Stimulated activated CD8-positive, alpha-beta memory T cell treated with anti-CD3 and anti-CD28 coated beads, Interleukin-15, amount 100 ng/mL, for 24 hours (primary cell): Measurements from ENCODE around the gene SEM1.
"Not testable (repeated sequence)": the region's sequence is repeated elsewhere in the genome, so short reads cannot be mapped to it uniquely, and the experiment has no call there.

Source experiments
- DNase-seq: peaks from one replicate; pipeline ENCODE4 v3.0.0-alpha.2; 2020; ENCODE audit warnings: low read depth

SEM1 gene

DNA sequence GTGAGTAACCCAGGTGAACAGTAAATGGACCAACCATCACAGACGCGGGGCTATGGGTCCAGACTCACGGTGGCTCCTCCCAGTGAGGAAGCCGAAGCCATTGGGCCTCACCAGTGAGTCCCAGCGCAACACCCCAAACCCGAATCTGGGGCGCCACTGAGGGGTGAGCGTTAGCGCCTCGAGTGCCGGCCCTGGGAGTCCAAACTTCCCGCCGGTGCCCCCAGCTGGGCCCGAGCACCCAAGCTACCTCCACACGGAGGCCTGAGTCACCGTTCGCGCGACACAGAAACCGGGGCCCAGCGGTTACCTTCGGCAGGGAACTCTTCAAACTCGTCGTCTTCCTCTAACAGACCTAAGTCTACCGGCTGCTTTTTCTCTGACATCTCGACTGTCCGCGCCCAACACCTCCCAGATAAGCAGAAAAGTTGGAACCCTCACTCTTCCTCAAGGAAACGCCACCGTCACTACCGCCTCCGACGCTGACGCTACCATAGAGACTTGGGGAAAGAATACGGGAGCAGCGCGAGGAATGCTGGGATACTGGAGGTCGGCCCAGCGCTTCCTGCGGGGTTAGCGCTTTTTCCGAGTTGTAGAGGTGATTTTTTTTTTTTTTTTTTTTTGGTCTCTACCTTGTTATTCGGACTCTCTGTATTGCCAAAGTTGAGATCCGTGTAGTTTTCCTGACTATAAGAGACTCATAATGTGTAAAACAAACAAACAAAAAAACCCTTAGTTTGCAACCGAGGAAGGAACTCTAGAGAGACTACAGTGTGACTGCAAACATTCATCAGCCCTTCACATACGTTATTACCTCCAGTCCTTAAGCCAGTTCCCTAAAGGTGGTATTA is at the start of gene SEM1:
Gene SEM1, minus strand, starts transcription at position 466 of the 848 bp plus-strand sequence. Its CDS starts 83 bp downstream, at position 383.
- DNase-seq = peak; percentile 23

DNA sequence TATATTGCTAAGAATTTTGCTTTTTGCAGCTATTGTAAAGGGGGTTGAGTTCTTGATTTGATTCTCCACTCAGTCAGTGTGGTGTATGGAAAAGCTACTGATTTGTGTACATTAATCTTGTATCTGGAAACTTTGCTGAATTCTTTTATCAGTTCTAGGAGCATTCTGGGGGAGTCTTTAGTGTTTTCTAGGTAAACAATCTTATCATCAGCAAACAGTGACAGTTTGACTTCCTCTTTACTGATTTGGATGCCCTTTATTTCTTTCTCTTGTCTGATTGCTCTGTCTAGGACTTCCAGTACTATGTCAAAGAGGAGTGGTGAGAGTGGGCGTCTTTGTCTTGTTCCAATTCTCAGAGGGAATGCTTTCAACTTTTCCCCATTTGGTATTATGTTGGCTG is 48.2 kb upstream of the SEM1 start:
- not testable (repeated sequence) for DNase-seq

DNA sequence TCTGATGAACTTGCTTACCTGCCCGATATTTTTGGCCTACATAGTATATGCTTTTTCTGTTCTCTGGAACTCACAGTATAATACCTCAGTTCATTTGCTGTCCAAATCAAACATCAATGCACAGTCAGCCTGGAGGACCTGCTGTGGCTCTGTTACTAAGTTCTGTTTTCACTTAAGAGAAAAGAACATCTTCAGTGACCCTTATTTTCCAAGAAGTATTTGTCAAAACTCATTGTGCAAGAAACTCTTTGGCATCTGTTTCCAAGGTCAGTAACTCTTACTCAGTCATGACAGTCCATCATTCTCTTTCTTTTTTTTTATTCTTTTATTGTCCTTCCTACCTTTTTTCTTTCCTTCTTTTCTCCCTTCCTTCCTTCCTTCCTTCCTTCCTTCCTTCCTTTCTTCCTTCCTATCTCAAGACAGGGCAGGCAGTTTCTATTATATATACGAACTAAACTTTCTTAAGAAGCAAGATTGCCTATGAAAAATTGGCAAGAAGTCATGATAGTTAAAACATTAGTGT is 37.8 kb upstream of the SEM1 start:
- DNase-seq = no peak

DNA sequence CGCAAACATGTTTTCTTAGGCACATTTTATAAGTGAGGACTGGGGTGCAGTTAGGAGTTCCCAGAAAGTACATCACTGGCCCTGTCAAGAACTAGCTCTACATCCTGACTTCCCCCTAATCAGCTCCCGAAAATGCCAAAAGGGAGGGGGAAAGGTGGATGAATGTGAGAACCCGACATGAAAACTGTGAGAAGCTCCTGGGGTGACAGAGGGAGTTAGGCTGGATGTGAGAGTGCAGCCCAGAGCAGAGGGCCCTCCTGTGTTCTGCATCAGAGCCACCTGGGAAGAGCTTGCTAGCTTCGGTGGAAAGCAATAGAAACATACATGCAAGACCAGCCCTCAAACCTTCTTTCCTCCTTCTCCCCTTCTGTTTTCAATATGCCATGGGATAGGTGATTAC is 30.5 kb upstream of the SEM1 start:
- DNase-seq = no peak

DNA sequence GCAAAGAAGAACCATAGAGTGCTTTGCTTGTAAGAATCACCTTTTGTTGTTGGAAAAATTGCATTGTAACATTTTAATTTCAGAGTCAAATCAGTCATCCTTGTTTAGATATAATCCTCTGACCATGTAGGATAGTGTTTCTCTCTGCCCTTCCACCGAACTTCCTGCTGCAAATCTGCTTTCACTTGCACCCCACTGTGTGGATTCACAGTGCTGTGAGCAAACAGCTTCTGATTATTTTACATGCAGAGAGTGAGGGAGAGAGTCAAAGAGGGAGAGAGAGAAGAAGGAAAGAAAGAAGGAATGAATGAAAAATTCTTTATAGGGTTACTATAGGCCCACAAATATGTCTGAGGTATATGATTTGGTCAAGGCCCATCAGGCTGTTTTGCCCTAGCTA is 30.0 kb upstream of the SEM1 start:
- DNase-seq = no peak

DNA sequence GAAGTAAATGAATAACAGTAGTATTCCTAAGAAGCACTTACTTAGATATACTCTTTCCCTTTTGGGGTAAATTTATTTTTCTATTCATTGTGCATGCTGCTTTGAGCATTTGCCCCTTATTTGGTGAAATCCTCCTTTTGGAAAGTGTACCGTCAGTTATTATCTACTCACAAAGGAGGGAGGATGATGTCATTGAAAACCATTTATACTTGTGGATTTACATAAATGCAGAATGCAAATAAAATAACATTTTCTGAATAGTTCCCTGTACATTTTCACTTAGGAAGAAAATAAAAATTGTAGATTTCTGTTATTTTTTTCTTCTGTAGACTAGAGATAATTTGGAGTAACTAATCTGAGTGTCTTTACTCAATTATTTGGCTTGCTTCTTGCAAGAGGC is 29.5 kb upstream of the SEM1 start:
- no peak for DNase-seq

DNA sequence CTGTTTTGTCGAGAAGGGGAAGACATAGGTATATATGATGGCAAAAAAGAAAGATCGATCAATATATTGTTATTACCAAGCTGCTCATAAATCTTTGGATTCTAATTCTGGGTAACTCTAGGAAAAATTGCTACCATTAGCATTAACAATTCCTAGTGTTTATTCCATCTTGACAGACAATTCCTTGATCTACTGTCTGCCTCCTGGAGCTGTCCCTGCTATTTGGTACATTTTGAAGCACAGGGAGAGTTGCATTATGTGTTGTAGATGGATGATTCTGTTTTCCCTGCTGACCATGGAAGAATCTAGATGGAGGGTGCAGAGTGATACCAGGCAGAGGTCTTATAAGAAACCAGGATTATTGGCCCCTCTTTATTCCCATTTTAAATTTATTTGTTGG is 29.1 kb upstream of the SEM1 start:
- DNase-seq = no peak

DNA sequence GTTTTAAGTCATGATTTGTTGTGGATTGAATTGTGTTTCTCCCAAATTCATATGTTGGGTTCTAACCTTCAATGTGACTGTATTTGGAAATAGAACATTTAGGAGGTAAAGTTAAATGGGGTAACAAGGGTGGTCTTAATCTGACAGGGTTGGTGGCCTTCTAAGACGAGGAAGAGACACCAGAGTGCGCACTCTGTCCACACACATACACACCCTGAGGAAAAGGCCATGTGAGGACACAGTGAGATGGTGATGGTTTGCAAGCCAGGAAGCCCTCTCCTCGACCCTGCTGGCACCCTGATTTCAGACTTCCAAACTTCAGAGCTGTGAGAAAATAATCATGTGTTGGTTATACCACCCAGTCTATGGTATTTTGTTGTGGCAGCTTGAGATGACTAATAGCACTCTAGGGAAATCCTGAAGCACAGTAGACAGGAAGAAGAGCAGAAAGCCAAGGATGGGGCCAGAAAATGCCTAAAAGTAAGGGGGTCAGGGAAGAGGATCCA is 28.0 kb upstream of the SEM1 start:
- no peak for DNase-seq

DNA sequence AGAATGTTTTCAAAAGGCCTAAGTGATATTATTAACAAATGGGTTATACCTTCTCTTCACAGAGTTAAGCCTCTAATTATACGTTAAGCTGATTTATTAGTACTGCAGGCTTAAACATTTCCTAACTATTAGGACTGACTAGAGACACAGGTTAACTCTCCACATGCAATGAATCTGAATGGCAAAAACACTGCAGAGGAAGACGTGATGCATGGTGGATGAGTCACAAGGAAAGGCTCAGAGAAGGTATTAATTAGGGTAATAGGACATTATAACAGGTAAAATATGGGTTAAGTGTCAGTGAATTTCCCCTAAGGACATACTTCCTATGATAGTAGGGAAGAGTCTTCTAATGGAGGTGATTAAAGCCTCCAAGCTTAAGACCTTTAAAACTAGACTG is 24.7 kb upstream of the SEM1 start:
- DNase-seq = no peak

DNA sequence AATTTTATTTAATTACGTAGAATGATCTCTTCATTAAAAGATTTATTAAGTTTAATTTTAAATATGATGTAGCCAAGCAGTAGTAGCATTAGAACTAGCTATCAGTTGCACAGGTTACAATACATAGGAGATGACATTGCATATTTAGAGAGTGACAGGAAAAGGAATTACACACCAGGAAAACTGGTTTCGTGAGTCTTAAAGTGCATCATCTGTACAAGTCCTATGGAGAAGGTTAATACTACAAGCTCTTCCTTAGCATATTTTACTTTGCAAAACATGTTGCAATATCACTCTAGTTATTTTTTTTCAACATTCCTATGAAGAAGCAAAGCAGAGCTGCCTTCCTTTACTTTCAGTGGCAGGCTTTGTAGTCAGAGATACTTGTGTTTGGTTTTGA is 20.2 kb upstream of the SEM1 start:
- no peak for DNase-seq

DNA sequence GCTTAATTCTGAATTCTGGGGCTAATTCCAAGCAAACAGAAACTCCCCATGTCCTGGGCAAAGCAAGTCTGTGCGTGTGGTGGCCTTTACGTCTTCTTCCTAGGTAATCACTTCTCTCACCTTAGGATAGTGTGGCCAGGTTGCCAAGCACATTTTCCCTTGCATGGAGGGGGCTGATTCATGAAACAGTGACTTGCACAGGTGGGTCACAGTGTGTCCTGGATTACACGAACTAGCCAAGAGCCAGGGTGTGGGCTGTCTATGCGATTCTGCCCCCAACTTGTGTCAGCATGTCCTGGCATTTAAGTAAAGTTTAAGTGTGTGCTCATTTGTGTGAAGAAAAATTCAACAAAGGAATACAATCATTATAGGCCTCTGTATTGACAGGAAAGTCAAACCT is 18.5 kb upstream of the SEM1 start:
- DNase-seq = no peak

DNA sequence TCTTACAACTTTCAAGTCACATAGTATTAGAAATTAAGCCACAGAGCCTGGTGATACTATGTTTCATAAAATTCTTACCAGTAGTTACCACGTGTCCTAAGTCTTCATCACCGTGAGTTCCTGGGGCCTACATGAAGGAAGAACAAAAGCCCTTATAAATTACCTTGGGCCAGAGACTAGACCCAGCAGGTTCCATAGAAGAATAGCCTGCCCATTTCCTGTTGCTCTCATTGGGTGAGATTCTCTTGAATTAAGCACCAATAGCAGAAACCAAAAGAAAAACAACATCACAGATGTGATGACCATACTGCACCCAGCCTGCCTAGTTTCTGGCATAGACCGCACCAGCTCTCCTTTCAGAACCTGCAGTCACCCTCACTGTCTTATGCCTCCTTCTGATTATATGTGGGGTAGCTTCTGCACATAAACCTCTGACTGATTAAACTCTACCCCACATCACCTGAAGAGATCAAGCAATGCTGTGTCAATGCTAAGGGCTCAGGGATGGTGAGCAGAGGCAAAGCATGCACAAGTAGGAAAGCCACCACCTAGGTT is 18.0 kb upstream of the SEM1 start:
- DNase-seq = no peak

DNA sequence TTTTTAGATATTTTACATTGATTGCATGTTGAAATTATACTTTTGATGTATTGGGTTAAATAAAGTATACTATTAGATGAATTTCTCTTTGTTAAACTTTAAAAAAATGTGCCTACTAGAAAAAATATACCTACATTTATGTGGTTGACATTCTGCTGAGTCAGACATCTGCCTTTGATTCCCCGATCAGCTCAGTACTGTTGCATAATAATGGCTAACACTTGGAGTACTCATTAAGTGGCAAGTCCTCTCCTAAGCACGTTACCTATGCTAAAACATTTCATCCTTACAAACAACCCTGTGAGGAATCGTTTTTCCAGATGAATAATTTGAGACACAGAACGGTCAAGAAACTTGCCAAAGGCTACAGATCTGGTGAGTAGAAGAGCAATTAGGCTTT is 14.0 kb upstream of the SEM1 start:
- no peak for DNase-seq

DNA sequence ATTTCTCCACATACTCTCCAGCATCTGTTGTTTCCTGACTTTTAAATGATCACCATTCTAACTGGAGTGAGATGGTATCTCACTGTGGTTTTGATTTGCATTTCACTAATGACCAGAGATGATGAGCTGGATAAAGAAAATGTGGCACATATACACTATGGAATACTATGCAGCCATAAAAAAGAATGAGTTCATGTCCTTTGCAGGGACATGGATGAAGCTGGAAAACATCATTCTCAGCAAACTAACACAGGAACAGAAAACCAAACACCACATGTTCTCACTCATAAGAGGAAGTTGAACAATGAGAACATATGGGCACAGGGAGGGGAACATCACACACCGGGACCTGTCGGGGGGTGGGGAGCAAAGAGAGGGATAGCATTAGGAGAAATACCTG is 13.3 kb upstream of the SEM1 start:
- not testable (repeated sequence) for DNase-seq

DNA sequence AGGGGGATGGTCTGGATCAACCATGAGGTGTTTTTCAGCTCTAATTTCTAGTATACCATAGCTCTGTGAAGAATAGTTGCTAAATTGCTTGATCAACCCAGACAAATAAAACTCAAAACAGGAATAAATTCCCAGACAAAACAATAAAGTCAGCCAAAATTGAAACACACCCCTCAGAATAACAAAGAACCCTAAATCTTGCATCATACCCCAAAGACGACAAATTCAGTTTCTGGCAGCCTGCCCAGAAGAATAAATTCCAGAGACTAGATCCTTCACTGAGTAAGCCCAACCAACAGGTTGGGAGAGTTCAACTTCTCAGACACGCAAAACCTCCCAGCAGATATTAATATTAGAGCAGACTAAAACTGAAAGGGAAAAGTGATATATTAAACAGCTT is 11.2 kb upstream of the SEM1 start:
- DNase-seq = no peak

DNA sequence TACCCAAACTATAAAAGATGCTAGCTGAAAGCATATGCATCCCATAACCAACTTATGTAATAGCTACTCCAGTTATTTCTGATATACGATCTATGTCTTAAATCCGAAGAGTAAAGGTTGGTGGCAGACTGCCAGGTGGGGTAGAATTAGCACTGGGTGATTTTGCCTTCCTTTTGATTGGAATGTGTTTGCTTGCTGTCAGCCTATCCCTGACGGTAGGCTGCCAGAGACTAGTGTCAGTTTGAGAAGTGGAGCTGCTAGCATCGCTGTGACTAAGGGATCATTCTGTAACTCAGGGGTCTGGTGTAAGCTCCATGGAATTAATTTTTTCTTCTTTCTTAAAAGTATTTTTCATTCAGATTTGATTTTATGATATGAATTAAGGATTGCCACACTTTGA is 9.5 kb upstream of the SEM1 start:
- no peak for DNase-seq

DNA sequence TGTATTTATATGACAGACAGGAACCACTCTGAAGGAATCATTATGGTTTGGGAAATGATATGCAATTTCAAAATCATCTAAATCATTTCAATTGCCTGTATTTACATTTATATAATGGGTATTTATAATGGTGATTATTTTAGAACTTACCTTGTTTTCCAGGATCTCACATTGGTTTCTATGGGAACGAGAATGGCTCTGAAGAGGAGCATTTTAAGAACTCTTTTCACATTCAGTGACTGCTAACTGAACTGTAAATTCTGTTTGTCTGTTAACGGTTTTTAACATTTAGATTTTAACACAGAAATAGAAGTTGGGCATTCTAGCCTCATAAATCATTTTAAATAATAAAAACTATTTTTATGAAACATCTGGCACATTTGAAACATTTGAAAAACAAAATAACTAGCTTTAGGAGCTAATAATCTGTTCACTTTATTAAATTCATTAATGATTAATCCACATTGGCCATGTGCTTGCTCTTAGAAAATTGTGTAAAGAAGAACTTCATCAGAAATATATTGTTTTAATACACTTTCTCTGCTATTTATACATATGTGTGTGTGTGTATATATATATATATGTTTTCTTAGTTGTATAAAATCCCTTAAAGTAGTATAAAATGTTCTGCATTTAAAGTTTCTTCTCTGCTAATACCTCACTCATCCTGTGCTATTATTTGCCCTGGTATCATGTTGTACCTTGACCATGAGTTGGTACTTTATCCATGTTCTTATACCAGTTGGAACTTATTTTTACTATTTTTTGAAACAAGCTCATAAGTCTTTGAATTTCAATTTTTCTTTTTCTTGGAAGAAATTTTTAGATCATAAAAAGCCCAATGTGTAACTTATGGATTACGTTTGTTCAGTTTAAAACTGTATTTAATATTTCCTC is 8.7 kb upstream of the SEM1 start:
- DNase-seq = no peak

DNA sequence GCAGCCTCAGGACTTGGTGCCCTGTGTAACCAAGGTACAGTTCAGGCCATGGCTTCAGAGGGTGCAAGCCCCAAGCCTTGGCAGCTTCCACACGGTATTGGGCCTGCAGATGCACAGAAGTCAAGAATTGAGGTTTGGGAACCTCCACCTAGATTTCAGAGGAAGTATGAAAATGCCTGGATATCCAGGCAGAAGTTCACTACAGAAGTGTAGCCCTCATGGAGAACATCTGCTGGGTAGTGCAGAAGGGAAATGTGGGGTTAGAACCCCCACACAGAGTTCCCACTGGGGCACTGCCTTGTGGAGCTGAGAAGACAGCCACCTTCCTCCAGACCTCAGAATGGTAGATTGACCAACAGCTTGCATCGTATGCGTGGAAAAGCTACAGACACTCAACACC is 3.4 kb upstream of the SEM1 start:
- DNase-seq = no peak

DNA sequence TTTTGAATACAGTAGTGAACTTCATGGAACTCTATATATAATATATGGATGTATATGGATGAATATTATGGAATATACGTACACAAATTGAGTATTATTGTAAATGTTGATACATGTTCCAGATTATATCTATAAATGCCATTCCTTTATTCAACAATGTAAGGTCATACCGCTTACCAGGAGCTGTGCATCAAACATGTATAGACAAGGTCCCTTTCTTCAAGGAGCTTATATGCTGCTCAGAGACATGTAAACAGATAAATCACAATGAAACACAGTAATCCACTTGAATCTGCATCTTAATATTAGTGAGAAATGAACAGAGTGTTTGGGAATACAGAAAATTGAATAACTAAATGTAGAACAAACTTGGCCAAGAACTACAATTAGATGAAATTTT is 898 bp upstream of the SEM1 start:
- no peak for DNase-seq

DNA sequence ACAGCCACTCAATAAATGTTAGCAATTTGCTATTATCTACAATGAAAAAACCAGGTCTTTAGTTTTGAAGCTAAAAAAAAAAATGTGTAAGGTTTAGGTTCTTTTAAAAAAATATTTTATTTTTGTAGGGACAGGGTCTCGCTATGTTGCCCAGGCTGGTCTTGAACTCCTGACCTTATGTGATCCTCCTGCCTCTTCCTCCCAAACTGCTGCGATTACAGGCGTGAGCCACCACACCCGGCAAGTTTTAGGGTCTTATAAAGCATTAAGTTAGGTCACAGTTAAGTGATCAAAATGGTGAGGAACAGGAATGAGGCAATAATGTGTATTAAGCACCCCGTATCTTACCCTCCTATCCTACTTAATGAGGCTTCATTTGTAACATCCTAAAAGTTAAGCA is 774 bp downstream of the SEM1 start:
- DNase-seq = no peak

DNA sequence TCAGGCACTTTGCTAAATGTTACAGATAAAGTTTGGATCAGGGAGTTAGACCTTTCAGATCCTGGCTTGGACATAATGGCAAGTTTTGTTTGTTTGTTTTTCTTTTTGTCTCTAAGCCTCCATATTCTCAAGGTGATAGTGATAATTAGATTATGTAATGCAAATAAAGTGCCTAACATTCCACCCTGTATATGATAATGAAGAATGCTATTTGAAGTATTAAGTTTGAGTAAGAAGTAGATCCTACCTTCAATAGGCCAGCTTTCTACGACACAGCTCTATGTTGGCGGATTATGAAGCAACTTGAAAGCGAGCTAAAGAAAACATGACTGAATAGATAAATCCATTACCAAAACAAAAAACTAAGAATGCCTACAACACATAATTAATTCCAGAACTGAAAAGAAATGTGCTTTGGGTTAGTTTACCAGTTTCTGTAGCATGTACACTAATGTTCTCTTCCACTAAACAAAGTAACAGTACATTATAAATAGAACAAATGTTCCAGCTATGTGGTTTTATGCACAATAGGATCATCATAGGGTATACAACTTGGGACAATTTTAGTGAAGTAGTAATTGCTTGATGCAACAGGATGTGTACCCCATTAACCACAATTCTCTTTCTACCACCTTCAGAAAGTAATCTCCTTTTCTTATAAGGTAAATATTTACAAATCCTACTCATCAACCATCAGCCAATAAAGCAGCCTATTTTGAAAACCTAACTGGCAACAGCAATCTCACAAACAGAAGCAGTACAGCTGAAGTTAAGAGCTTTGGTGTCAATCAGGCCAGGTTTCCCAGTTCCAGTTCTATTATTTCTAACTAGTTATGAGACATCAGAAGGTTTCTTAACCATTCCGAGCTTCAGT is 1.5 kb downstream of the SEM1 start:
- DNase-seq = no peak

DNA sequence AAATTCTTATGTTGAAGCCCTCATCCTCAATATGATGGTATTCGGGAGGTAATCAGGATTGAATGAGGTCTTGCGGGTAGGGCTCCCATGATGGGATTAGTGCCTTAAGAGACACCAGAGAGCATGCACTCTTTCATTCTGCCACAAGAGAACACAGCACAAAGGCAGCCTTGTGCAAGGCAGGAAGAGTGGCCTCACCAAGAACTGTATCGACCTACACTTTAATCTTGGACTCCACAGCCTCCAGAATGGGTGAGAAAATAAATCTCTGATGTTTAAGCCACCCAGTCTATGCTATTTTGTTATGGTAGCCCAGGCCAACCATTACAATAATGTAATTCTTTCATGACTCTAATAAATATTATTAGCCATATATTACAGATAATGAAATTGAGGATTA is 8.4 kb downstream of the SEM1 start:
- no peak for DNase-seq
